Fibroblast of lung (primary cell): Measurements from ENCODE around the gene ZBP1. TPM values are rescaled to one million over a fixed set of nuclear protein-coding genes. Genes with fewer than 3 reads are reported as not detected.

Experiments
- DNase-seq, 2 donors: peaks; one replicate each; pipeline versions ENCODE4 v3.0.0 to v3.0.0-alpha.2; 2010; ENCODE audit warnings: low read depth in 2 of 2
- H2AFZ ChIP-seq: 2 replicates; pipeline ENCODE4 v1.5.1; 2012; ENCODE audit warnings: low read length, control low read depth, inconsistent platforms
- H3K27ac ChIP-seq: 2 replicates; pipeline ENCODE4 v1.5.1; 2011; ENCODE audit warnings: low read length, control low read depth; ENCODE audit not compliant: insufficient read depth
- H3K27me3 ChIP-seq: 2 replicates; pipeline ENCODE4 v1.5.1; 2011; ENCODE audit warnings: mild to moderate bottlenecking, low read length; ENCODE audit not compliant: control insufficient read depth, insufficient read depth
- H3K36me3 ChIP-seq: 2 replicates; pipeline ENCODE4 v1.5.1; 2011; ENCODE audit warnings: low read length; ENCODE audit not compliant: control insufficient read depth, insufficient read depth
- H3K4me1 ChIP-seq: 2 replicates; pipeline ENCODE4 v1.5.1; 2011; ENCODE audit warnings: low read length; ENCODE audit not compliant: control insufficient read depth, insufficient read depth; ENCODE audit errors: extremely low read depth
- H3K4me2 ChIP-seq: 2 replicates; pipeline ENCODE4 v1.5.1; 2011; ENCODE audit warnings: low read length, control low read depth; ENCODE audit not compliant: insufficient read depth; ENCODE audit errors: extremely low read depth
- H3K4me3 ChIP-seq, 4 experiments: fragments of 200-600 bp in 1 of 4; sonication (generic) in 1 of 4; replicated peaks in 1 of 4; 2 replicates each; pipeline ENCODE4 v1.5.1; 2011 to 2016; ENCODE audit warnings: low read length in 4 of 4, low read depth in 3 of 4, mild to moderate bottlenecking in 3 of 4, control low read depth in 2 of 4, inconsistent platforms in 1 of 4, mixed read lengths in 1 of 4; ENCODE audit not compliant: insufficient read depth in 1 of 4; ENCODE audit errors: control extremely low read depth in 1 of 4
- H3K79me2 ChIP-seq: 2 replicates; pipeline ENCODE4 v1.5.1; 2012; ENCODE audit warnings: mild to moderate bottlenecking, low read length, inconsistent platforms; ENCODE audit not compliant: control insufficient read depth, insufficient read depth
- H3K9ac ChIP-seq: 2 replicates; pipeline ENCODE4 v1.5.1; 2011; ENCODE audit warnings: mild to moderate bottlenecking, low read length, control low read depth; ENCODE audit not compliant: insufficient read depth
- H3K9me3 ChIP-seq: 2 replicates; pipeline ENCODE4 v1.5.1; 2012; ENCODE audit warnings: low read depth, low read length; ENCODE audit not compliant: control insufficient read depth, insufficient read depth
- H4K20me1 ChIP-seq: 2 replicates; pipeline ENCODE4 v1.5.1; 2011; ENCODE audit warnings: low read length; ENCODE audit not compliant: control insufficient read depth, insufficient read depth; ENCODE audit errors: extremely low read depth
- CTCF ChIP-seq, 2 donors: IDR thresholded peaks in 1 of 2; conservative IDR thresholded peaks in 1 of 2; 1 replicate in 1 of 2; 2 replicates in 1 of 2; pipeline ENCODE4 v1.5.1; 2011 to 2012; ENCODE audit warnings: low read length in 2 of 2, control low read depth in 1 of 2, inconsistent platforms in 1 of 2, low read depth in 1 of 2, mild to moderate bottlenecking in 1 of 2
- EZH2 ChIP-seq: IDR thresholded peaks from 2 replicates; pipeline ENCODE4 v1.5.1; 2012; ENCODE audit warnings: low read length, control low read depth, mild to moderate bottlenecking; ENCODE audit errors: missing control alignments
- polyA plus RNA-seq, 2 donors: library from polyadenylated mRNA; depleted of rRNA in 1 of 2; stranded (reverse) in 1 of 2; unstranded in 1 of 2; fragments of >200 nt; gene quantifications; 2 replicates each; pipeline ENCODE4 v1.2.1, GENCODE V29; 2011 to 2012; ENCODE audit warnings: missing spikeins in 1 of 2
- total RNA-seq: library from RNA; depleted of rRNA; stranded (reverse); fragments of >200 nt; gene quantifications from 2 replicates; pipeline ENCODE4 v1.2.1, GENCODE V29; 2014

ZBP1 gene
- total and polyA plus RNA-seq, 2 donors (not counting 1 experiment from before 2014, with no cell fraction given): not detected

GRCh38 chr20:57649617-57650015 is 29.4 kb upstream of the ZBP1 start:
- H3K4me1 ChIP-seq: no peaks in the 10 kb centered on the region
- H3K27ac ChIP-seq: no peak overlapping the region
- TF ChIP-seq EZH2 (no peak), CTCF (conservative IDR thresholded peaks at IDR 0.05 in 1 of 2, IDR thresholded peaks at IDR 0.05 in 1 of 2; ENCODE audit: low read depth in 1 of 2, low read length in 2 of 2) (no peak)
- H3K9ac ChIP-seq: no peak overlapping the region
- no peaks in the 10 kb centered on the region for H3K27me3 ChIP-seq
- no peak overlapping the region for H2AFZ ChIP-seq
- no peaks in the 10 kb centered on the region for H3K36me3 ChIP-seq
- DNase-seq: no peak
- no peaks in the 10 kb centered on the region for H4K20me1 ChIP-seq
- H3K9me3 ChIP-seq: no peaks in the 10 kb centered on the region
- no peak overlapping the region for H3K4me3 ChIP-seq
- H3K79me2 ChIP-seq: no peaks in the 10 kb centered on the region
- no peak overlapping the region for H3K4me2 ChIP-seq

- TF ChIP-seq EZH2: no peak
- no peak for TF ChIP-seq CTCF (conservative IDR thresholded peaks at IDR 0.05 in 1 of 2, IDR thresholded peaks at IDR 0.05 in 1 of 2; ENCODE audit: low read depth in 1 of 2, low read length in 2 of 2)
- H3K27ac ChIP-seq: no peak overlapping the region
- H4K20me1 ChIP-seq: no peaks in the 10 kb centered on the region
- no peak overlapping the region for H3K4me2 ChIP-seq
- H3K27me3 ChIP-seq: no peaks in the 10 kb centered on the region
- no peak for DNase-seq
- H3K9ac ChIP-seq: no peak overlapping the region
- no peaks in the 10 kb centered on the region for H3K9me3 ChIP-seq
- H3K4me1 ChIP-seq: no peaks in the 10 kb centered on the region
- no peak overlapping the region for H3K4me3 ChIP-seq
- H2AFZ ChIP-seq: no peak overlapping the region
- no peaks in the 10 kb centered on the region for H3K79me2 ChIP-seq
- H3K36me3 ChIP-seq: no peaks in the 10 kb centered on the region
Observed at GRCh38 chr20:57648878-57649616, 28.8 kb upstream of the ZBP1 start.

- H3K79me2 ChIP-seq: no peaks in the 10 kb centered on the region
- H3K27me3 ChIP-seq: no peaks in the 10 kb centered on the region
- H3K9me3 ChIP-seq: no peaks in the 10 kb centered on the region
- no peak for DNase-seq
- H3K27ac ChIP-seq: no peak overlapping the region
- no peak overlapping the region for H2AFZ ChIP-seq
- H3K9ac ChIP-seq: no peak overlapping the region
- no peaks in the 10 kb centered on the region for H4K20me1 ChIP-seq
- no peak overlapping the region for H3K4me2 ChIP-seq
- no peaks in the 10 kb centered on the region for H3K4me1 ChIP-seq
- no peak for TF ChIP-seq CTCF (conservative IDR thresholded peaks at IDR 0.05 in 1 of 2, IDR thresholded peaks at IDR 0.05 in 1 of 2; ENCODE audit: low read depth in 1 of 2, low read length in 2 of 2)
- H3K36me3 ChIP-seq: no peaks in the 10 kb centered on the region
- no peak overlapping the region for H3K4me3 ChIP-seq
Observed at GRCh38 chr20:57647933-57648785, 27.9 kb upstream of the ZBP1 start.
